Cardiac fibroblast (primary cell): Measurements from ENCODE around the gene RRP36.
A peak's percentile ranks its signal among the peaks of the same experiment; 100 is the strongest.
"Not testable (repeated sequence)": the region's sequence is repeated elsewhere in the genome, so short reads cannot be mapped to it uniquely, and the experiment has no call there.

Experiments used
- DNase-seq, 2 donors: peaks; one replicate each; pipeline versions ENCODE4 v3.0.0 to v3.0.0-alpha.2; 2010; ENCODE audit warnings: low read depth in 2 of 2
- H3K4me3 ChIP-seq, 2 donors: replicated peaks in 1 of 2; 1 replicate in 1 of 2; 2 replicates in 1 of 2; pipeline ENCODE4 v1.5.1; 2011; ENCODE audit warnings: low read depth in 2 of 2, low read length in 2 of 2, mild to moderate bottlenecking in 2 of 2, moderate library complexity in 1 of 2
- CTCF ChIP-seq: IDR thresholded peaks from one replicate; pipeline ENCODE4 v1.5.1; 2011; ENCODE audit warnings: low read depth, mild to moderate bottlenecking, low read length, inconsistent platforms

Gene RRP36

GRCh38 chr6:42989923-42990322 is 31.5 kb upstream of the RRP36 start:
- TF ChIP-seq CTCF = no peak
- no peak overlapping the region for H3K4me3 ChIP-seq
- no peak for DNase-seq

DNA sequence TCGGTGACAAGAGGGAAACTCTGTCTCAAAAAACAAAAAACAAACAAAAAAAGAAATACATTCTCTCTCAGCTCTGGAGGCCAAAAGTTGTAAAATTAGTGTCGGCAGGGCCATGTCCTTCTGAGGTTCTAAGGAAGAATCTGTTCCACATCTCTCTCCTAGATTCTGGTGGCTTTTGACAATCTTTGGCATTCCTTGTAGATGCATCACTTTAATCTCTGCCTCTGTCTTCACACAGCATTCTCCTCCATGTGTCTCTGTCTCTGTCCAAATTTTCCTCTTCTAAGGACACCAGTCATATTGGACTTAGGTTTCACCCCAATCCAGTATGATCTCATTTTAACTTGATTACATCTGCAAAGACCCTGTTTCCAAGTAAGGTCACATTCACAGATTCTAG is 28.0 kb upstream of the RRP36 start:
- no peak overlapping the region for H3K4me3 ChIP-seq
- TF ChIP-seq CTCF = no peak
- no peak for DNase-seq

- H3K4me3 ChIP-seq = no peak overlapping the region
- no peak for DNase-seq
- peak; percentile 6 for TF ChIP-seq CTCF
These were observed 24.9 kb upstream of the RRP36 start for GRCh38 chr6:42996513-42996912.

GRCh38 chr6:42998205-42998604 is 23.2 kb upstream of the RRP36 start:
- not testable (repeated sequence) for DNase-seq, H3K4me3 ChIP-seq

DNA sequence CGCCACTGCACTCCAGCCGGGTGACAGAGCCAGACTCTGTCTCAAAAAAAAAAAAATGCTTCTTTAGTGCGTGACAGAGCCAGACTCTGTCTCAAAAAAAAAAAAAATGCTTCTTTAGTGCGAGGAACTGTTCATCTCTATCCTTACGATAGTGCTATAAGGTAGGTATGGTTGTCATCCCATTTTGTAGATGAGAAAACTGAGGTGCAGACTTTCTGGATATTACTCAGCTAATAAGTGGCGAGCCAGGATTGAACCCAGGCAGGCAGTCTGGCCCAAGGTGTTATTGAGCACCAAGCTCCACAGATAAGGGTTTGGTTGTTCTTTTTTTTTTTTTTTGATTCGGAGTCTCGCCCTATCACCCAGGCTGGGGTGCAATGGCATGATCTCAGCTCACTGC is 19.6 kb upstream of the RRP36 start:
- TF ChIP-seq CTCF = no peak
- DNase-seq = no peak
- H3K4me3 ChIP-seq = no peak overlapping the region

GRCh38 chr6:43005844-43006243 is 15.6 kb upstream of the RRP36 start:
- H3K4me3 ChIP-seq = no peak overlapping the region
- DNase-seq = no peak
- no peak for TF ChIP-seq CTCF

- no peak overlapping the region for H3K4me3 ChIP-seq
- no peak for TF ChIP-seq CTCF
- DNase-seq = no peak
These were observed 15.2 kb upstream of the RRP36 start for GRCh38 chr6:43006251-43006650.

DNA sequence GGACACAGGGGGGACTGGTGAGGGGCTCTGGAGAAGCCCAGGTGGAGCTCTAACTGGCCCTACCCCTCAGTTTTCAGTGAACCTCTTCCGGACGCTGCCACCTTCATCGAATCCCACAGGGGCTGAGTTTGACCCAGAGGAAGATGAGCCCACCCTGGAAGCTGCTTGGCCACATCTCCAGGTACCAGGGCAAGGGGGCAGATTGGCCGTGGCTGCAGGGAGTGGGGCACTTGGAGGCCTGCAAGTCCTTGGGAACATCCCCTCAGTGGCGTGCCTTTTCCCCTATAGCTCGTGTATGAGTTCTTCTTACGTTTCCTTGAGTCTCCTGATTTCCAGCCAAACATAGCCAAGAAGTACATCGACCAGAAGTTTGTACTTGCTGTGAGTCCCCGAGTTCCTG is 14.3 kb upstream of the RRP36 start:
- DNase-seq = no peak
- no peak overlapping the region for H3K4me3 ChIP-seq
- TF ChIP-seq CTCF = no peak
